Daoy (cell line): ENCODE measurements around the gene SETX. TPM values are rescaled to one million over a fixed set of nuclear protein-coding genes. Genes with fewer than 3 reads are reported as not detected.

ENCODE experiments used
- DNase-seq: peaks from one replicate; pipeline ENCODE4 v3.0.0-alpha.2; 2015; ENCODE audit warnings: low read depth
- total RNA-seq: library from RNA; depleted of rRNA; stranded (reverse); fragments of >200 nt; shearing (Covaris generic); gene quantifications from 2 replicates; pipeline ENCODE4 v1.2.3, GENCODE V29; 2014

Gene SETX
- total RNA-seq, 1 experiment from 2014 or later = 37.1 TPM

- no peak for DNase-seq
Observed at GRCh38 chr9:132351404-132352045, 3.3 kb downstream of the SETX start.

- DNase-seq = peak; percentile 71
Observed at GRCh38 chr9:132350861-132351315, 3.9 kb downstream of the SETX start.

GRCh38 chr9:132348676-132349075 lies 6.1 kb downstream of the SETX start:
- no peak for DNase-seq

- no peak for DNase-seq
Observed at GRCh38 chr9:132346177-132346576, 8.6 kb downstream of the SETX start.

GRCh38 chr9:132341177-132341840 lies 13.5 kb downstream of the SETX start:
- DNase-seq = no peak

- DNase-seq = no peak
Observed at GRCh38 chr9:132334364-132334763, 20.4 kb downstream of the SETX start.

- DNase-seq = no peak
Observed at GRCh38 chr9:132333556-132333955, 21.2 kb downstream of the SETX start.

GRCh38 chr9:132328580-132328979 lies 26.2 kb downstream of the SETX start:
- DNase-seq = no peak

- no peak for DNase-seq
Observed at GRCh38 chr9:132327537-132327936, 27.2 kb downstream of the SETX start.

- no peak for DNase-seq
Observed at GRCh38 chr9:132324425-132324824, 30.4 kb downstream of the SETX start.

- no peak for DNase-seq
Observed at GRCh38 chr9:132319421-132320110, 35.2 kb downstream of the SETX start.

- DNase-seq = no peak
Observed at GRCh38 chr9:132312873-132313272, 41.9 kb downstream of the SETX start.

GRCh38 chr9:132312426-132312825 lies 42.4 kb downstream of the SETX start:
- DNase-seq = no peak

- no peak for DNase-seq
Observed at GRCh38 chr9:132311978-132312377, 42.8 kb downstream of the SETX start.

- no peak for DNase-seq
Observed at GRCh38 chr9:132309056-132309455, 45.7 kb downstream of the SETX start.

GRCh38 chr9:132301521-132301920 lies 53.3 kb downstream of the SETX start:
- DNase-seq = no peak

- no peak for DNase-seq
Observed at GRCh38 chr9:132299221-132299620, 55.6 kb downstream of the SETX start.

GRCh38 chr9:132295181-132295580 lies 59.6 kb downstream of the SETX start:
- no peak for DNase-seq

- no peak for DNase-seq
Observed at GRCh38 chr9:132293145-132293721, 61.6 kb downstream of the SETX start.

- no peak for DNase-seq
Observed at GRCh38 chr9:132288966-132289365, 65.8 kb downstream of the SETX start.

GRCh38 chr9:132288361-132288760 lies 66.4 kb downstream of the SETX start:
- DNase-seq = no peak

- no peak for DNase-seq
Observed at GRCh38 chr9:132287256-132287760, 67.5 kb downstream of the SETX start.
